HepG2 (cell line): ENCODE data around the gene VCX2. TPM values are rescaled to one million over a fixed set of nuclear protein-coding genes. Genes with fewer than 3 reads are reported as not detected.

Experiments used
- ATAC-seq: fragments of 200-7000 bp; cut with Tn5 transposase; 3 replicates; pipeline ENCODE4 v1.9.1; 2020; ENCODE audit warnings: mild to moderate bottlenecking, moderate library complexity
- BruUV-seq: library from RNA; stranded (reverse); fragments of 400-500 nt; replicated peaks from 2 replicates; lab custom pipeline; 2021; lab: Mats Ljungman, UMichigan
- CTCF ChIA-PET: fragments of 300-600 bp; formaldehyde crosslinking; extraction: SDS; loops from one replicate; lab custom pipeline; 2021; ENCODE audit warnings: low total read pairs, inconsistent platforms, low intra/inter-chr PET ratio; lab: Yijun Ruan, JAX
- POLR2A ChIA-PET: fragments of 350-600 bp; sonication (Branson Sonifier 250); formaldehyde crosslinking; loops from one replicate; lab custom pipeline; 2020; ENCODE audit warnings: antibody characterized with exemption, inconsistent platforms; lab: Yijun Ruan, JAX
- DNase-seq: peaks from one replicate; pipeline ENCODE4 v3.0.0-alpha.2; 2015; ENCODE audit warnings: low spot score
- FAIRE-seq: peaks from 3 replicates; lab custom pipeline; 2011; peaks lifted over from hg19 to GRCh38; lab: Jason Lieb, UNC
- H2AFZ ChIP-seq: one replicate; pipeline ENCODE4 v1.6.1; 2011; ENCODE audit warnings: low read length, inconsistent platforms
- H3K27ac ChIP-seq: fragments of 300-600 bp; 3 replicates; pipeline ENCODE4 v1.8.0; 2011; ENCODE audit warnings: mixed run types, mild to moderate bottlenecking, mixed read lengths, low read length, inconsistent platforms; ENCODE audit not compliant: insufficient read depth; ENCODE audit errors: extremely low read length
- H3K27me3 ChIP-seq, 2 experiments: fragments of 200-600 bp in 1 of 2; 2 replicates in 1 of 2; 3 replicates in 1 of 2; pipeline versions ENCODE4 v1.6.0 to v1.8.0; 2011; ENCODE audit warnings: low read length in 2 of 2, mild to moderate bottlenecking in 2 of 2, moderate library complexity in 2 of 2, inconsistent platforms in 1 of 2; ENCODE audit not compliant: insufficient read depth in 2 of 2, control insufficient read depth in 1 of 2
- H3K36me3 ChIP-seq, 2 experiments: fragments of 200-600 bp in 1 of 2; replicated peaks in 1 of 2; 2 replicates in 1 of 2; 3 replicates in 1 of 2; pipeline versions ENCODE4 v1.5.1 to v1.8.0; 2011; ENCODE audit warnings: low read length in 2 of 2, inconsistent platforms in 1 of 2; ENCODE audit not compliant: insufficient read depth in 2 of 2, control insufficient read depth in 1 of 2
- H3K4me1 ChIP-seq: 2 replicates; pipeline ENCODE4 v1.5.1; 2012; ENCODE audit warnings: low read length, inconsistent platforms; ENCODE audit not compliant: insufficient read depth
- H3K4me2 ChIP-seq: 2 replicates; pipeline ENCODE4 v1.6.0; 2011; ENCODE audit warnings: low read depth, low read length, inconsistent platforms
- H3K4me3 ChIP-seq, 3 experiments: fragments of 200-600 bp in 1 of 3; sonication (generic), shearing (Covaris generic) in 1 of 3; replicated peaks in 1 of 3; 2 replicates each; pipeline ENCODE4 v1.5.1; 2011 to 2016; ENCODE audit warnings: low read length in 3 of 3, inconsistent platforms in 2 of 3, low read depth in 2 of 3, mild to moderate bottlenecking in 2 of 3, control low read depth in 1 of 3, mixed read lengths in 1 of 3; ENCODE audit not compliant: insufficient read depth in 1 of 3
- H3K79me2 ChIP-seq: one replicate; pipeline ENCODE4 v1.6.1; 2011; ENCODE audit warnings: low read length, inconsistent platforms; ENCODE audit not compliant: insufficient read depth
- H3K9ac ChIP-seq: 2 replicates; pipeline ENCODE4 v1.6.0; 2011; ENCODE audit warnings: mild to moderate bottlenecking, low read depth, low read length, inconsistent platforms; ENCODE audit not compliant: insufficient read depth
- H3K9me3 ChIP-seq: 2 replicates; pipeline ENCODE4 v1.5.1; 2012; ENCODE audit warnings: mild to moderate bottlenecking, low read length
- H4K20me1 ChIP-seq: 2 replicates; pipeline ENCODE4 v1.6.0; 2011; ENCODE audit warnings: inconsistent platforms, mild to moderate bottlenecking, low read length, moderate library complexity; ENCODE audit not compliant: insufficient read depth
- ARID5B ChIP-seq: IDR thresholded peaks from 2 replicates; pipeline ENCODE4 v1.4.0; 2020; ENCODE audit warnings: mild to moderate bottlenecking, missing genetic modification reagents
- CENPX ChIP-seq: sonication (generic); formaldehyde crosslinking; IDR thresholded peaks from 2 replicates; pipeline ENCODE4 v1.9.0; 2021; ENCODE audit warnings: mild to moderate bottlenecking, missing genetic modification reagents, moderate library complexity
- CREM ChIP-seq, 2 experiments: sonication (generic) in 1 of 2; formaldehyde crosslinking in 1 of 2; IDR thresholded peaks; 2 replicates each; pipeline versions ENCODE4 v1.4.0 to v1.6.1; 2016 to 2020; ENCODE audit warnings: antibody characterized with exemption in 1 of 2, mild to moderate bottlenecking in 1 of 2, missing genetic modification reagents in 1 of 2
- GTF2F1 ChIP-seq: fragments of 150-350 bp; IDR thresholded peaks from 2 replicates; pipeline ENCODE4 v1.6.1; 2014; ENCODE audit warnings: low read length
- KDM5B ChIP-seq: sonication (generic); formaldehyde crosslinking; IDR thresholded peaks from 2 replicates; pipeline ENCODE4 v1.4.0; 2020; ENCODE audit warnings: missing genetic modification reagents, mild to moderate bottlenecking, borderline replicate concordance
- MATR3 ChIP-seq: sonication (generic); formaldehyde crosslinking; IDR thresholded peaks from 2 replicates; pipeline ENCODE4 v1.4.0; 2020; ENCODE audit warnings: missing genetic modification reagents
- PAWR ChIP-seq: sonication (generic); formaldehyde crosslinking; IDR thresholded peaks from 2 replicates; pipeline ENCODE4 v1.4.0; 2020; ENCODE audit warnings: missing genetic modification reagents, mild to moderate bottlenecking, borderline replicate concordance
- PCBP2 ChIP-seq: fragments of 200-400 bp; formaldehyde crosslinking; optimal IDR thresholded peaks from 2 replicates; pipeline ENCODE3; 2018; ENCODE audit warnings: low read length, low read depth; ENCODE audit not compliant: poor library complexity, severe bottlenecking
- PRDM10 ChIP-seq: sonication (generic); formaldehyde crosslinking; IDR thresholded peaks from 2 replicates; pipeline ENCODE4 v1.4.0; 2020; ENCODE audit warnings: low read depth, missing genetic modification reagents
- ZNF10 ChIP-seq: sonication (generic); formaldehyde crosslinking; IDR thresholded peaks from 2 replicates; pipeline ENCODE4 v1.4.0; 2020; ENCODE audit warnings: mild to moderate bottlenecking, low read depth, missing genetic modification reagents, borderline replicate concordance
- ZNF232 ChIP-seq: sonication (generic); formaldehyde crosslinking; IDR thresholded peaks from 2 replicates; pipeline ENCODE4 v1.4.0; 2020; ENCODE audit warnings: missing genetic modification reagents, borderline replicate concordance
- ZNF558 ChIP-seq: sonication (generic); formaldehyde crosslinking; IDR thresholded peaks from 2 replicates; pipeline ENCODE4 v1.9.0; 2022; ENCODE audit warnings: mild to moderate bottlenecking, missing genetic modification reagents, borderline replicate concordance
- ZNF629 ChIP-seq: sonication (generic); formaldehyde crosslinking; conservative IDR thresholded peaks from 2 replicates; pipeline ENCODE4 v1.5.0; 2020; ENCODE audit warnings: missing genetic modification reagents
- ZSCAN30 ChIP-seq: sonication (generic); formaldehyde crosslinking; IDR thresholded peaks from 2 replicates; pipeline ENCODE4 v1.5.0; 2020; ENCODE audit warnings: mild to moderate bottlenecking, missing genetic modification reagents
- WGBS: methylation state at CpG from one replicate; pipeline ENCODE4 v1.1.6; 2017; ENCODE audit warnings: low lambda C conversion rate; 5-methylcytosine and 5-hydroxymethylcytosine counted together
- in situ Hi-C: cut with HindIII; loops from 2 replicates; pipeline ENCODE4 v1.10.0; 2017; ENCODE audit warnings: low pct_unique_long_range_greater_than_20kb; ENCODE audit not compliant: extremely low pct_ligation_motif_present
- intact Hi-C: fragments of 100-400 bp; cut with micrococcal nuclease; formaldehyde crosslinking; loops from one replicate; pipeline ENCODE4 v1.10.0; 2022; ENCODE audit not compliant: unreplicated experiment
- polyA plus RNA-seq, 8 experiments: library from polyadenylated mRNA; depleted of rRNA in 3 of 8; stranded (reverse) in 7 of 8; unstranded in 1 of 8; fragments of >200 nt; fragmentation: Illumina TruSeq in 4 of 8; extraction: Trizol in 4 of 8; gene quantifications; 2 replicates each; pipeline versions ENCODE4 v1.2.1 to v1.2.3, GENCODE V29; 2011 to 2016; ENCODE audit warnings: low read depth in 4 of 8, missing spikeins in 1 of 8, mixed read lengths in 1 of 8; ENCODE audit not compliant: insufficient read depth in 1 of 8
- total RNA-seq, 5 experiments: library from RNA; depleted of rRNA; stranded (reverse); fragments of >200 nt; fragmentation: Illumina TruSeq; extraction: Trizol; gene quantifications; 2 replicates each; pipeline ENCODE4 v1.2.3, GENCODE V29; 2016; ENCODE audit warnings: low read depth in 1 of 5

Gene VCX2
- total and polyA plus RNA-seq, 2 of the 13 experiments (the other 11 are each of a cell fraction or from before 2014, with no cell fraction given): not detected

- Histone ChIP-seq H3K9ac (no peak overlapping the region), H3K27me3 (no peaks in the 10 kb centered on the region), H3K79me2 (no peaks in the 10 kb centered on the region), H2AFZ (no peak overlapping the region), H3K9me3 (no peaks in the 10 kb centered on the region), H3K4me3 (no peak overlapping the region), H3K4me2 (no peak overlapping the region), H3K36me3 (no peaks in the 10 kb centered on the region), H4K20me1 (no peaks in the 10 kb centered on the region), H3K27ac (no peak overlapping the region), H3K4me1 (no peaks in the 10 kb centered on the region)
- in situ Hi-C loops (no loop called here), intact Hi-C loops (no loop called here)
- FAIRE-seq: no peak
- 34% methylated on average over 7 of the region's 7 CpGs for WGBS
- CTCF ChIA-PET: no interaction called here
- no peak for DNase-seq
- no TSS peak for BruUV-seq
- no peak for ATAC-seq
- POLR2A ChIA-PET: no interaction called here
- no peak for TF ChIP-seq CREM (IDR thresholded peaks at IDR 0.05)
- TF ChIP-seq CREM (CRISPR knock-in tag; IDR thresholded peaks at IDR 0.05): no peak
- TF ChIP-seq ZNF10 (CRISPR knock-in tag): no peak
- no peak for TF ChIP-seq ARID5B
- TF ChIP-seq PRDM10 (CRISPR knock-in tag): no peak
- TF ChIP-seq ZNF629 (CRISPR knock-in tag): no peak
- no peak for TF ChIP-seq ZNF558 (CRISPR knock-in tag)
- TF ChIP-seq CENPX (CRISPR knock-in tag): no peak
- TF ChIP-seq PCBP2: no peak
- TF ChIP-seq ZSCAN30 (CRISPR knock-in tag): no peak
- TF ChIP-seq ZNF232: no peak
- TF ChIP-seq KDM5B: no peak
- no peak for TF ChIP-seq MATR3 (CRISPR knock-in tag)
- TF ChIP-seq PAWR (CRISPR knock-in tag): no peak
- no peak for TF ChIP-seq GTF2F1
Measured at GRCh38 chrX:8196776-8197175, 25.7 kb upstream of the VCX2 start.
